C4-2B (cell line): ENCODE results near the gene MARS1.
A peak's percentile ranks its signal among the peaks of the same experiment; 100 is the strongest.

ENCODE experiments used
- ZFX ChIP-seq: fragments of 450-650 bp; IDR thresholded peaks from 2 replicates; pipeline ENCODE4 v1.6.1; 2017
- TF ChIP-seq, protein P1 (sequence below): fragments of 450-650 bp; conservative IDR thresholded peaks from 2 replicates; pipeline ENCODE4 v1.5.1; 2017; ENCODE audit warnings: mild to moderate bottlenecking

DNA sequence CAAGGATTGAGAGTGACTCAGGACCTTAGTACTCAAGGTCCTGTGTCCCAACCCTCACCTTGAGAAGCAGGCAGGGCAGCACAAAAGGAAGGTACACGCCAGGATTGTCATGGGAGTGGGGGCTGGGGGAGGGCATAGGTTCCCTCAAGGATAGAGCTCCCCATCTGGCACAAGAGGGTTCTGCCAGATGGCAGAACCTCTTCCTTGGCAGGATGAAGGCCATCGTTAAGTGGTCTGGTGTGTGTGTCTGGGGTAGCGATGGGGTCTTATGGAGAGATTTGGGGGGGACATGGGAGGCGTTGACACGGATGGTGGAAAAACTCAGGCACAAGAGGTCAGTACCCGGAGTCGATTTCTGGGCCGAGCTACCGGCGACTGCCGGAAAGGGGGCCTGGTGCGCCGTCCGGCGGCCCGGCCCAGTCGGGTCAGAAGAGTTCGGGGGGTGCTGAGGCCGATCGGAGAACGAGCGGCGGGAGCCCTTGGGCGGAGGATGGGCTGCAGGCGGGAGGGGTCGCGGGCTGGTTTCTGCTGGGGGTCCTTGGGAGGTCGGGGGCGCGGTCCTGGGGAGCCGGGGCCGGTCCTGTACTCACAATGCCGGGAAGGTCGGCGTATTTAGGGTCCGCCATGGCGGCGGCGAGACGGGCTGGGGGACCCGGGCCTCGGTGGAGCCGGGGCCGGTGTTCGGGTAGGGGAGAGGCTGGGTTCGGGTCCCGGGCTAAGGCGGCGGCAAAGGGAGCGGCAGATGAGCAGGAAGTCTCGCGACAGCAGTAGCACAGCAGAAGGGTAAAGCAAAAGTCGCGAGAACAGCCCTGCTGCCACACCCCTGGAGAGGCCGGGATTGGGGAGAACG is 58.8 kb downstream of the MARS1 start, which contains the start of gene DCTN2:
- TF ChIP-seq, protein P1, sequence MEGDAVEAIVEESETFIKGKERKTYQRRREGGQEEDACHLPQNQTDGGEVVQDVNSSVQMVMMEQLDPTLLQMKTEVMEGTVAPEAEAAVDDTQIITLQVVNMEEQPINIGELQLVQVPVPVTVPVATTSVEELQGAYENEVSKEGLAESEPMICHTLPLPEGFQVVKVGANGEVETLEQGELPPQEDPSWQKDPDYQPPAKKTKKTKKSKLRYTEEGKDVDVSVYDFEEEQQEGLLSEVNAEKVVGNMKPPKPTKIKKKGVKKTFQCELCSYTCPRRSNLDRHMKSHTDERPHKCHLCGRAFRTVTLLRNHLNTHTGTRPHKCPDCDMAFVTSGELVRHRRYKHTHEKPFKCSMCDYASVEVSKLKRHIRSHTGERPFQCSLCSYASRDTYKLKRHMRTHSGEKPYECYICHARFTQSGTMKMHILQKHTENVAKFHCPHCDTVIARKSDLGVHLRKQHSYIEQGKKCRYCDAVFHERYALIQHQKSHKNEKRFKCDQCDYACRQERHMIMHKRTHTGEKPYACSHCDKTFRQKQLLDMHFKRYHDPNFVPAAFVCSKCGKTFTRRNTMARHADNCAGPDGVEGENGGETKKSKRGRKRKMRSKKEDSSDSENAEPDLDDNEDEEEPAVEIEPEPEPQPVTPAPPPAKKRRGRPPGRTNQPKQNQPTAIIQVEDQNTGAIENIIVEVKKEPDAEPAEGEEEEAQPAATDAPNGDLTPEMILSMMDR, result no peak; the same call in 1 of the 2 replicates
- TF ChIP-seq ZFX, result peak; percentile 68
